Measurements from ENCODE around the gene RNF8. TPM values are rescaled to one million over a fixed set of nuclear protein-coding genes. Genes with fewer than 3 reads are reported as not detected.

RNF8 gene
- total RNA-seq: 9.7 and 12.9 TPM in 2 replicates

GRCh38 chr6:37353761-37354525, at the start of gene RNF8:
Gene RNF8, plus strand, starts transcription at chr6:37353983. Its CDS starts 182 bp downstream, at chr6:37354165.

GRCh38 chr6:37432916-37433656, 79.3 kb downstream of the RNF8 start, which contains the start of gene CMTR1:
Gene CMTR1, plus strand, starts transcription at chr6:37433221. Its CDS starts 2,409 bp downstream, at chr6:37435630.

Other genes with a start within 250 kb of the RNF8 start
- 21.7 and 26.1 TPM in 2 replicates for gene PIM1, start 183.8 kb upstream of the RNF8 start, total RNA-seq
- gene TBC1D22B, start 96.2 kb upstream of the RNF8 start, total RNA-seq: 6.4 and 7.7 TPM in 2 replicates
- gene TMEM217, start 95.8 kb upstream of the RNF8 start, total RNA-seq: 0.30 TPM in 1 of 2 replicates, not detected in the other
- gene CMTR1, start 79.2 kb downstream of the RNF8 start, total RNA-seq: 19.9 and 21.2 TPM in 2 replicates
- gene CCDC167, start 145.9 kb downstream of the RNF8 start, total RNA-seq: 73.1 and 79.8 TPM in 2 replicates